ENCODE results near the gene FRAT2. TPM values are rescaled to one million over a fixed set of nuclear protein-coding genes. Genes with fewer than 3 reads are reported as not detected.
A peak's percentile ranks its signal among the peaks of the same experiment; 100 is the strongest.

Gene FRAT2
- total and polyA plus RNA-seq, 2 of the 13 experiments (the other 11 are each of a cell fraction or from before 2014, with no cell fraction given), result 7.2 to 14.1 TPM

GRCh38 chr10:97318772-97319651 lies 15.5 kb downstream of the FRAT2 start, which contains the start of gene FRAT1 (continued):
- TF ChIP-seq E2F2 (CRISPR knock-in tag; IDR thresholded peaks at IDR 0.05; ENCODE audit: borderline replicate concordance) (no peak; the same call in 1 of the 2 replicates), ZNF256 (CRISPR knock-in tag; conservative IDR thresholded peaks at IDR 0.05) (no peak), TBX2 (CRISPR knock-in tag; IDR thresholded peaks at IDR 0.05; ENCODE audit: borderline replicate concordance) (peak; percentile 61; the same call in 1 of the 2 replicates), ZNF879 (CRISPR knock-in tag; IDR thresholded peaks at IDR 0.05) (no peak), HOXD1 (CRISPR knock-in tag; IDR thresholded peaks at IDR 0.05) (no peak), ZNF569 (CRISPR knock-in tag; IDR thresholded peaks at IDR 0.05; ENCODE audit: borderline replicate concordance) (no peak), ZNF766 (CRISPR knock-in tag; IDR thresholded peaks at IDR 0.05; ENCODE audit: borderline replicate concordance) (no peak), ZNF576 (CRISPR knock-in tag; IDR thresholded peaks at IDR 0.05) (no peak), ZNF800 (CRISPR knock-in tag; IDR thresholded peaks at IDR 0.05) (no peak), ZNF770 (CRISPR knock-in tag; IDR thresholded peaks at IDR 0.05) (no peak), ZNF580 (CRISPR knock-in tag; IDR thresholded peaks at IDR 0.05; ENCODE audit: borderline replicate concordance, low read depth) (no peak), CERS6 (CRISPR knock-in tag; IDR thresholded peaks at IDR 0.05) (no peak), YY1 (IDR thresholded peaks at IDR 0.05; ENCODE audit: insufficient read depth, insufficient replicate concordance, low read depth, low read length) (no peak), ZMYM4 (CRISPR knock-in tag; IDR thresholded peaks at IDR 0.05) (no peak), ZNF552 (CRISPR knock-in tag; IDR thresholded peaks at IDR 0.05; ENCODE audit: borderline replicate concordance) (no peak), DMAP1 (CRISPR knock-in tag; IDR thresholded peaks at IDR 0.05) (no peak; the same call in 1 of the 2 replicates), MAZ (IDR thresholded peaks at IDR 0.05; ENCODE audit: borderline replicate concordance, low read depth, low read length) (peak; percentile 46; the same call in 1 of the 2 replicates), MAZ (CRISPR knock-in tag; IDR thresholded peaks at IDR 0.05; ENCODE audit: low read depth) (peak; percentile 47; the same call in 1 of the 2 replicates), ZNF556 (CRISPR knock-in tag; IDR thresholded peaks at IDR 0.05; ENCODE audit: borderline replicate concordance) (no peak), RARG (CRISPR knock-in tag; IDR thresholded peaks at IDR 0.05; ENCODE audit: low read depth) (no peak), HOXA5 (CRISPR knock-in tag; IDR thresholded peaks at IDR 0.05) (no peak)
